CD4-positive, alpha-beta T cell (primary cell): Measurements from ENCODE around the gene NEK10. TPM values are rescaled to one million over a fixed set of nuclear protein-coding genes. Genes with fewer than 3 reads are reported as not detected.
"Not testable (repeated sequence)": the region's sequence is repeated elsewhere in the genome, so short reads cannot be mapped to it uniquely, and the experiment has no call there.

Experiments
- ATAC-seq: fragments of 200-7000 bp; cut with Tn5 transposase; one replicate; pipeline ENCODE4 v1.10.0; 2022; ENCODE audit warnings: mild to moderate bottlenecking; ENCODE audit not compliant: poor library complexity
- CTCF ChIA-PET: fragments of 350-600 bp; sonication (Branson Sonifier 250); formaldehyde crosslinking; loops from one replicate; lab custom pipeline; 2021; ENCODE audit warnings: antibody characterized with exemption, inconsistent platforms; lab: Charles Lee
- POLR2A ChIA-PET: fragments of 350-600 bp; sonication (Branson Sonifier 250); formaldehyde crosslinking; loops from one replicate; lab custom pipeline; 2021; ENCODE audit warnings: antibody characterized with exemption, inconsistent platforms; lab: Charles Lee
- DNase-seq, 14 experiments: peaks; one replicate each; pipeline ENCODE4 v3.0.0-alpha.2; 2013 to 2020; ENCODE audit warnings: mixed read lengths in 2 of 14
- H3K27ac ChIP-seq, 2 donors: one replicate each; pipeline versions ENCODE4 v1.5.1 to v1.7.0; 2013; ENCODE audit warnings: low read length in 2 of 2, low read depth in 1 of 2, mild to moderate bottlenecking in 1 of 2
- H3K27me3 ChIP-seq, 2 experiments: 1 replicate in 1 of 2; 2 replicates in 1 of 2; pipeline versions ENCODE4 v1.6.1 to v1.7.0; 2013; ENCODE audit warnings: low read length in 2 of 2, control low read depth in 1 of 2, mild to moderate bottlenecking in 1 of 2, moderate library complexity in 1 of 2; ENCODE audit not compliant: insufficient read depth in 2 of 2, control insufficient read depth in 1 of 2
- H3K36me3 ChIP-seq: one replicate; pipeline ENCODE4 v1.6.1; 2013; ENCODE audit warnings: low read length, control low read depth; ENCODE audit not compliant: insufficient read depth
- H3K4me1 ChIP-seq: one replicate; pipeline ENCODE4 v1.6.1; 2013; ENCODE audit warnings: low read length, control low read depth; ENCODE audit not compliant: insufficient read depth
- H3K4me3 ChIP-seq: one replicate; pipeline ENCODE4 v1.5.1; 2013; ENCODE audit warnings: mild to moderate bottlenecking, low read length, moderate library complexity
- H3K9me3 ChIP-seq, 2 experiments: 1 replicate in 1 of 2; 2 replicates in 1 of 2; pipeline versions ENCODE4 v1.6.1 to v1.7.0; 2013; ENCODE audit warnings: low read length in 2 of 2, mild to moderate bottlenecking in 2 of 2, control low read depth in 1 of 2, moderate library complexity in 1 of 2; ENCODE audit not compliant: control insufficient read depth in 1 of 2, insufficient read depth in 1 of 2
- H3K27ac Mint-ChIP-seq: one replicate; pipeline ENCODE4 v1.8.0; 2020; ENCODE audit warnings: mixed read lengths
- H3K27me3 Mint-ChIP-seq: one replicate; pipeline ENCODE4 v1.8.0; 2021; ENCODE audit warnings: mixed read lengths
- H3K36me3 Mint-ChIP-seq: one replicate; pipeline ENCODE4 v1.8.0; 2021; ENCODE audit warnings: low read depth, mixed read lengths
- H3K4me1 Mint-ChIP-seq: one replicate; pipeline ENCODE4 v1.8.0; 2021; ENCODE audit warnings: low read depth, mixed read lengths
- H3K4me3 Mint-ChIP-seq: one replicate; pipeline ENCODE4 v1.8.0; 2020; ENCODE audit warnings: mild to moderate bottlenecking, mixed read lengths
- H3K9me3 Mint-ChIP-seq: one replicate; pipeline ENCODE4 v1.8.0; 2020; ENCODE audit warnings: mixed read lengths
- intact Hi-C, 2 experiments: fragments of 100-400 bp; cut with DNase I in 1 of 2; cut with micrococcal nuclease in 1 of 2; formaldehyde crosslinking; loops; one replicate each; pipeline versions ENCODE4 v1.15.1 to v1.9.0; 2023 to 2025; cut with DNase I, micrococcal nuclease
- total RNA-seq, 174 experiments: library from RNA in 2 of 174; stranded (reverse) in 2 of 174; gene quantifications; one replicate each; pipeline ENCODE4 v1.2.3 and lab custom pipeline; 2021 to 2026
- TF ChIP-seq, protein P1 (sequence below): fragments of 200-600 bp; IDR thresholded peaks from one replicate; pipeline ENCODE4 v1.8.0; 2022; ENCODE audit warnings: antibody characterized with exemption, mild to moderate bottlenecking

The NEK10 gene
- total RNA-seq, 2 experiments from 2014 or later: 0.61 to 0.77 TPM

DNA sequence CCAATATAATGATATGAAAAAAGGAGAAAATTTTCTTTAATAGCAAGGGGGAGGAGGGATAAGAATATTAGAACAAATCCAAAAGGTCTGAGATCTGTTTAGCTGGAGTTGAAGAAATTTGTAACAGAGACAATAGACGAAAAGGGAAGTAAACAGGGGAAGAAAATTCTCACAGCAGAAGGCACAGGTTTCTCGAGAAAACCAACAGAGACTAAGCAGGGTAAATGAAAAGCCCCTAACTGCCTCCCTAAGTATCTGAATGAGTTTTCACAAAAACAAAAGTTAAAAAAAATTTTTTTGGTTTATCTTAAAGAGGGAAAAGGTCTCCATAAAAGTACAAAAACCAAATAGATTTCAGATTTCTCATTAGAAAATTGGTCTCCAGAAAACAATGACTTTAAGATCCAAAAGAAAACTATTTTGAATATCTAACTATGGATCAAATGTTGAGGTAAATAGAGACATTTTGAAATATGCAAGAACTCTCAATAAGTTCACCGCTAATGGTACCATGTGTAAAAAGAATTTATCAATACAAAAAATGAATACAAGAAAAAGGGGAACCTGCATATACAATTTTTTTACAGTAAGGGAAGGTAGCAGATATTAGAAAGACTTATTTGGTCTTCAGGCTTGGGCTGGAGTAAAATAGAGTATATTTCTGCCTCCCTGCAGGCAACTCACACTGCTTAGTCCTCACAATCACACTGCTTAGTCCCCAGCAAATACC is 23.9 kb upstream of the NEK10 start:
- Mint-ChIP-seq H3K27ac (no peak overlapping the region), H3K36me3 (peaks cover 79% of the 10 kb centered on the region), H3K27me3 (no peaks in the 10 kb centered on the region), H3K9me3 (no peaks in the 10 kb centered on the region), H3K4me1 (no peaks in the 10 kb centered on the region), H3K4me3 (no peak overlapping the region)
- H3K27ac ChIP-seq: no peak overlapping the region
- ChIA-PET CTCF (no interaction called here), POLR2A (interaction anchor here (0.6 kb wide), 1 partner anchor 292 kb away, joined by 3 read pairs; no protein-coding TSS in a partner anchor)
- DNase-seq (no peak), ATAC-seq (no peak)
- intact Hi-C loops: no loop called here
- peaks cover 69% of the 10 kb centered on the region for H3K36me3 ChIP-seq
- H3K27me3 ChIP-seq: no peaks in the 10 kb centered on the region
- H3K9me3 ChIP-seq: no peaks in the 10 kb centered on the region
- H3K4me3 ChIP-seq: no peak overlapping the region
- TF ChIP-seq, protein P1, sequence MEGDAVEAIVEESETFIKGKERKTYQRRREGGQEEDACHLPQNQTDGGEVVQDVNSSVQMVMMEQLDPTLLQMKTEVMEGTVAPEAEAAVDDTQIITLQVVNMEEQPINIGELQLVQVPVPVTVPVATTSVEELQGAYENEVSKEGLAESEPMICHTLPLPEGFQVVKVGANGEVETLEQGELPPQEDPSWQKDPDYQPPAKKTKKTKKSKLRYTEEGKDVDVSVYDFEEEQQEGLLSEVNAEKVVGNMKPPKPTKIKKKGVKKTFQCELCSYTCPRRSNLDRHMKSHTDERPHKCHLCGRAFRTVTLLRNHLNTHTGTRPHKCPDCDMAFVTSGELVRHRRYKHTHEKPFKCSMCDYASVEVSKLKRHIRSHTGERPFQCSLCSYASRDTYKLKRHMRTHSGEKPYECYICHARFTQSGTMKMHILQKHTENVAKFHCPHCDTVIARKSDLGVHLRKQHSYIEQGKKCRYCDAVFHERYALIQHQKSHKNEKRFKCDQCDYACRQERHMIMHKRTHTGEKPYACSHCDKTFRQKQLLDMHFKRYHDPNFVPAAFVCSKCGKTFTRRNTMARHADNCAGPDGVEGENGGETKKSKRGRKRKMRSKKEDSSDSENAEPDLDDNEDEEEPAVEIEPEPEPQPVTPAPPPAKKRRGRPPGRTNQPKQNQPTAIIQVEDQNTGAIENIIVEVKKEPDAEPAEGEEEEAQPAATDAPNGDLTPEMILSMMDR: no peak
- H3K4me1 ChIP-seq: no peaks in the 10 kb centered on the region

DNA sequence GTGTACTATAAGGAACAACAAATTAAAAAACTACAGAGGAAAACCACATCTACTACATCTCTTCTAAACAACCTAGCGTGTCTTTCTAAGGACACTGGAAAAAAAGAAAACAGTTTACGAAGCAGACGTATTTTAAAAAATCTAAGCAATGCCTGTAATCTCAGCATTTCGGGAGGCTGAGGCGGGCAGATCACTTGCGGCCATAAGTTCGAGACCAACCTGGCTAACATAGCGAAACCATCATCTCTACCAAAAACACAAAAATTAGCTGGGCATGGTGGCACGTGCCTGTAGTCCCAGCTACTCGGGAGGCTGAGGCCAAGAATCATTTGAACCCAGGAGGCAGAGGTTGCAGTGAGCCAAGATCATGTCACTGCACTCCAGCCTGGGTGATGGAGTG is 23.2 kb upstream of the NEK10 start:
- H3K27ac ChIP-seq, intact Hi-C loops, H3K9me3 ChIP-seq, H3K4me1 Mint-ChIP-seq, H3K27me3 Mint-ChIP-seq, ATAC-seq, H3K4me3 ChIP-seq, CTCF ChIA-PET, H3K9me3 Mint-ChIP-seq, POLR2A ChIA-PET, H3K4me1 ChIP-seq, DNase-seq, H3K4me3 Mint-ChIP-seq, H3K27me3 ChIP-seq: not testable (repeated sequence)
- peaks cover 79% of the 10 kb centered on the region for H3K36me3 Mint-ChIP-seq
- peak overlapping the region; percentile 32 for H3K27ac Mint-ChIP-seq
- H3K36me3 ChIP-seq: peaks cover 68% of the 10 kb centered on the region

DNA sequence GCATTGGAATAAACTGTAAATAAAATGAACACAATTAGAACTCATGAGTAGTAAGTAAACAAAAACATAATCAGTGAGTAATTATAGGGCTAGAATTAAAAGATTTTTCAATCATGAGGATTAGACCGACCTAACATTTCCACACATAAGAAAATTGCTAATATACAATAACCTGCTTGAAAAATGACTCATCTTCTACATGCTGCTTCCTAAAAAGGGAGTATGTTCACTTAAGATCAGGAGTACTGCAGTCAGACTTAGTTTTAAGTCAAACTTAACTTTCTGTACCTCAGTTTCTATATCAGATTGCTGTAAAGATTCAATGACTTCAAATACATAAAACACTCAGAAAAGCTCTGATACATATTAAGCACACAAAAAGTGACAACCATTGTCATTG is 22.6 kb upstream of the NEK10 start:
- intact Hi-C loops: no loop called here
- peak overlapping the region; percentile 32 for H3K27ac Mint-ChIP-seq
- no peak for ATAC-seq
- POLR2A ChIA-PET: no interaction called here
- CTCF ChIA-PET: no interaction called here
- Histone ChIP-seq H3K27me3 (no peaks in the 10 kb centered on the region), H3K36me3 (peaks cover 63% of the 10 kb centered on the region), H3K27ac (no peak overlapping the region), H3K4me3 (no peak overlapping the region), H3K4me1 (no peaks in the 10 kb centered on the region), H3K9me3 (no peaks in the 10 kb centered on the region)
- TF ChIP-seq, protein P1: no peak
- H3K9me3 Mint-ChIP-seq: no peaks in the 10 kb centered on the region
- H3K27me3 Mint-ChIP-seq: no peaks in the 10 kb centered on the region
- H3K36me3 Mint-ChIP-seq: peaks cover 79% of the 10 kb centered on the region
- no peak overlapping the region for H3K4me3 Mint-ChIP-seq
- DNase-seq: no peak
- no peaks in the 10 kb centered on the region for H3K4me1 Mint-ChIP-seq

DNA sequence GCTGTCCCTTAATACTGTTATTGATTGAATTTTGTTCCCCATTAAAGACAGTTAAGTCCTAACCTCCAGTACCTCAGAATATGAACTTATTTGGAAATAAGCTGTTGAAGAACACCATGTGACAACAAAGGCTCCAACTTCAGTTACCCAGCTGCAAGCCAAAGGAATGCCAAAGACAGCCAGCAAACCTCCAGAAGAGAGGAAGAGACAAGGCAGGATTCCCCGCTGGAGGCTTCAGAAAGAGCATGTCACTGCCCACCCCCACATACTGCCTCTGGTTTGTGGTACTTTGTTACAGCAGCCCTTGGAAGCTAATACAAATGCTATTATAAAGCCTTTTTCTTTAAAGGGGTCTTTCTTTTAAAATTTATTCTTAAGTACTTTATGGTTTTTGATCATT is 18.4 kb upstream of the NEK10 start:
- no peaks in the 10 kb centered on the region for H3K4me1 Mint-ChIP-seq
- ATAC-seq: no peak
- Histone ChIP-seq H3K4me1 (no peaks in the 10 kb centered on the region), H3K4me3 (no peak overlapping the region), H3K27ac (no peak overlapping the region), H3K9me3 (no peaks in the 10 kb centered on the region), H3K27me3 (no peaks in the 10 kb centered on the region), H3K36me3 (peaks cover 66% of the 10 kb centered on the region)
- POLR2A ChIA-PET: no interaction called here
- intact Hi-C loops: no loop called here
- DNase-seq: no peak
- CTCF ChIA-PET: interaction anchor here (1.2 kb wide), 1 partner anchor 80 kb away, joined by 3 read pairs; no protein-coding TSS in a partner anchor
- H3K27me3 Mint-ChIP-seq: no peaks in the 10 kb centered on the region
- TF ChIP-seq, protein P1: no peak
- peak overlapping the region; percentile 24 for H3K27ac Mint-ChIP-seq
- H3K36me3 Mint-ChIP-seq: peaks cover 80% of the 10 kb centered on the region
- H3K9me3 Mint-ChIP-seq: no peaks in the 10 kb centered on the region
- no peak overlapping the region for H3K4me3 Mint-ChIP-seq
